Upper lobe of left lung (tissue), 4 donors: Measurements from ENCODE around the gene ADARB1.

Experiments
- EP300 ChIP-seq, 4 donors: sonication (generic); formaldehyde crosslinking; IDR thresholded peaks; one replicate each; pipeline ENCODE4 v1.5.1; 2017; ENCODE audit warnings: antibody characterized with exemption in 4 of 4, control low read depth in 2 of 4
- POLR2A ChIP-seq, 4 donors: fragments of 450-650 bp; IDR thresholded peaks; one replicate each; pipeline ENCODE4 v1.5.1; 2016 to 2017; ENCODE audit warnings: antibody characterized with exemption in 4 of 4, mild to moderate bottlenecking in 2 of 4
- POLR2AphosphoS5 ChIP-seq, 2 donors: sonication (generic); formaldehyde crosslinking; IDR thresholded peaks; one replicate each; pipeline ENCODE4 v1.5.1; 2017; ENCODE audit warnings: antibody characterized with exemption in 2 of 2
- TF ChIP-seq, protein P1 (sequence below), 6 experiments: fragments of 450-650 bp in 4 of 6; fragments of 200-600 bp in 2 of 6; sonication (generic) in 2 of 6; IDR thresholded peaks; one replicate each; pipeline ENCODE4 v1.5.1; 2016 to 2019; ENCODE audit warnings: antibody characterized with exemption in 6 of 6

DNA sequence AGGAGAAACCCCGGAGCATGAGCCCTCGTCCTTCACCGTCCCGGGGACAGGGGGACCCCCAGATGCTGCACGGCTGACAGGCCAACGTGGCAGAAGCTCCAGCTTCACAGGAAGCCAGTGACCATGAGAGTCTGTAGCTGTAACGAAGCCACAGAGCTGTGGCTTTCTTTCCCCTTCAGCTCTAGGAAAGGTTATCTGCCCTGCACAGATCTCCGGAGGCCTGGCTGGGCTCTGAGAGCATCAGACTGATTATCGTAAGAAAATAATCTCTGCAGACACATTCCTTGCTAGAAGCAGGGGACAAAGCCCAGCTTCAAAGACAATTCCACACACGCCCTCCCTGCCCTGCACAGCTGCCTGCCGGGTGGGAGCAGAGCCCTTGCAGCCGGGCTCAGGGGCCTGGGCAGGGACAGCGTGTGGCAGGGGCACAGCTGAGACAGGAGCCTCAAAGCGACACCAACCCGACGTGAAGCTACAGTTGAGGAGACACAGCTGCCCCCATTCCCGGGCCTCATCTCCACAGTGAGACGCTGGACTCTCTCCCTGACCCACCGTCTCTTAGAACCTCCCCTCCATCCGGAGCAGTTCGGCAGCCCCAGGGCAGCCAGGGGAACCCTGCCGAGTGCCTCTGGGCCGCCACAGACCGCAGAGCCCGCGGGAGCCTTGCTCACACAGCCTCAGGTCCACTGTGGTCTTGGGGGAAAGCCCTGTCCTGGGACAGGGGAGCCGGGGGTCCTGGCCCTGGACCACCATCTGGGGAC, 182.7 kb downstream of the ADARB1 start:
- TF ChIP-seq, protein P1, sequence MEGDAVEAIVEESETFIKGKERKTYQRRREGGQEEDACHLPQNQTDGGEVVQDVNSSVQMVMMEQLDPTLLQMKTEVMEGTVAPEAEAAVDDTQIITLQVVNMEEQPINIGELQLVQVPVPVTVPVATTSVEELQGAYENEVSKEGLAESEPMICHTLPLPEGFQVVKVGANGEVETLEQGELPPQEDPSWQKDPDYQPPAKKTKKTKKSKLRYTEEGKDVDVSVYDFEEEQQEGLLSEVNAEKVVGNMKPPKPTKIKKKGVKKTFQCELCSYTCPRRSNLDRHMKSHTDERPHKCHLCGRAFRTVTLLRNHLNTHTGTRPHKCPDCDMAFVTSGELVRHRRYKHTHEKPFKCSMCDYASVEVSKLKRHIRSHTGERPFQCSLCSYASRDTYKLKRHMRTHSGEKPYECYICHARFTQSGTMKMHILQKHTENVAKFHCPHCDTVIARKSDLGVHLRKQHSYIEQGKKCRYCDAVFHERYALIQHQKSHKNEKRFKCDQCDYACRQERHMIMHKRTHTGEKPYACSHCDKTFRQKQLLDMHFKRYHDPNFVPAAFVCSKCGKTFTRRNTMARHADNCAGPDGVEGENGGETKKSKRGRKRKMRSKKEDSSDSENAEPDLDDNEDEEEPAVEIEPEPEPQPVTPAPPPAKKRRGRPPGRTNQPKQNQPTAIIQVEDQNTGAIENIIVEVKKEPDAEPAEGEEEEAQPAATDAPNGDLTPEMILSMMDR (IDR thresholded peaks at IDR 0.05): no peak
- no peak for TF ChIP-seq EP300 (IDR thresholded peaks at IDR 0.05)
- no peak for TF ChIP-seq POLR2A (IDR thresholded peaks at IDR 0.05)
- no peak for TF ChIP-seq POLR2AphosphoS5 (IDR thresholded peaks at IDR 0.05)
